Fibroblast of lung (primary cell): ENCODE data around the gene TMEM120B.

Experiments
- CTCF ChIP-seq, 2 donors: IDR thresholded peaks in 1 of 2; conservative IDR thresholded peaks in 1 of 2; 1 replicate in 1 of 2; 2 replicates in 1 of 2; pipeline ENCODE4 v1.5.1; 2011 to 2012; ENCODE audit warnings: low read length in 2 of 2, control low read depth in 1 of 2, inconsistent platforms in 1 of 2, low read depth in 1 of 2, mild to moderate bottlenecking in 1 of 2
- EZH2 ChIP-seq: IDR thresholded peaks from 2 replicates; pipeline ENCODE4 v1.5.1; 2012; ENCODE audit warnings: low read length, control low read depth, mild to moderate bottlenecking; ENCODE audit errors: missing control alignments

DNA sequence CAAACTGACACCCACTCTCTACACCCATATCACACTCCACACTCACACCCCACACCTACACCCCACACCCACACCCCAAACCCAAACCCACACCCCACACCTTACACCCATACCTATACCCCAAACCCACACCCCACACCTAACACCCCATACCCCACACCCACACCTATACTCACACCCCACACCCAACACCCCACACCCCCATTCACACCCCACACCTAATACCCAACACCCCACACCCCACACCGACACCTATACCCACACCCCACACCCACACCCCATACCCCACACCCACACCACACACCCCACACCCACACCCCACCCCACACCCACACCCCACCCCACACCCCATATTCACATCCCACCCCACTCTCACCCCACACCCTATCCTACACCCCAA lies 38.5 kb downstream of the TMEM120B start:
- TF ChIP-seq CTCF (conservative IDR thresholded peaks at IDR 0.05 in 1 of 2, IDR thresholded peaks at IDR 0.05 in 1 of 2; ENCODE audit: low read depth in 1 of 2, low read length in 2 of 2) (no peak), EZH2 (no peak)
